Measurements from ENCODE around the gene SLC22A2. TPM values are rescaled to one million over a fixed set of nuclear protein-coding genes. Genes with fewer than 3 reads are reported as not detected.
"Not testable (repeated sequence)": the region's sequence is repeated elsewhere in the genome, so short reads cannot be mapped to it uniquely, and the experiment has no call there.

SLC22A2 gene
- total RNA-seq = not detected

DNA sequence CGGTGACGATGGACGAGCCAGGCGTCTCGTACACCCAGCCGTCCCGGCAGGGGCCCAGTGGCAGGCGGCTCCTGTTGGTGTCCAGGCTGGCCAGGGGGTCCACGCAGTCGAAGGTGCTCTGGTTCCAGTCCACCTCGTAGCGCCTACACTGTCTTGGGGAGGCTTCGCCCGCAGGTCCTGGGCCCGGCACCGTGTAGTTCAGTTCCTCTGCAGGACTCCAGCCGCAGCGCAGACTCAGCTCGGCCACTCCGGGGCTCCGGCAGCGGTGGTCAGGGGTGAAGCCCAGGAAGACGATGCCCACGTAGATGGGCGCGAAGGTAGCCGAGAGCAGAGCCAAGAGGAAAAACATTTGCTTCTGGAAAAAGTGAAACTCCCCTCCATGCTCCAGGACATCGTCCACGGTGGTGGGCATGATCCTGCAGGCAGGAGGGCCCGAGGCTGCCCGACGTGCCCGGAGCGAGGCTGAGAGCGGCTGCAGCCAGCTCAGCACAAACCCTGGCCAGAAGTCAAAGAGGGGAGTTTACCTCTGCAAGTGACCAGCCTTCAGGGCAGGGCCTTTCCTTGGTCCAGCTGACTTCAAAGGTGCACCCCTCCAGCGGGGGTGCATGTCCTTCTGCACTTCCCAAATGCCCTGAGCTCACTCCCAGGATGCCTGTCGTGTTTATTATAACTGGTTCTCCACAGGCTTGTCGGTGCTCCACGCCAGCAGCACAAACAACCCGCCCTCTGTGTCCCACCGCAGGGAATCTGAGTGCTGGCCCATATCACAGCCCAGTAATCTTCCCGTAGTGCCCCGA, at the start of gene SLC22A2:
Gene SLC22A2 (minus strand): TSS at position 476 of the 797 bp plus-strand sequence. CDS start 64 bp downstream, at position 412.
- no peaks in the 10 kb centered on the region for H3K4me1 ChIP-seq
- TF ChIP-seq, protein P1, sequence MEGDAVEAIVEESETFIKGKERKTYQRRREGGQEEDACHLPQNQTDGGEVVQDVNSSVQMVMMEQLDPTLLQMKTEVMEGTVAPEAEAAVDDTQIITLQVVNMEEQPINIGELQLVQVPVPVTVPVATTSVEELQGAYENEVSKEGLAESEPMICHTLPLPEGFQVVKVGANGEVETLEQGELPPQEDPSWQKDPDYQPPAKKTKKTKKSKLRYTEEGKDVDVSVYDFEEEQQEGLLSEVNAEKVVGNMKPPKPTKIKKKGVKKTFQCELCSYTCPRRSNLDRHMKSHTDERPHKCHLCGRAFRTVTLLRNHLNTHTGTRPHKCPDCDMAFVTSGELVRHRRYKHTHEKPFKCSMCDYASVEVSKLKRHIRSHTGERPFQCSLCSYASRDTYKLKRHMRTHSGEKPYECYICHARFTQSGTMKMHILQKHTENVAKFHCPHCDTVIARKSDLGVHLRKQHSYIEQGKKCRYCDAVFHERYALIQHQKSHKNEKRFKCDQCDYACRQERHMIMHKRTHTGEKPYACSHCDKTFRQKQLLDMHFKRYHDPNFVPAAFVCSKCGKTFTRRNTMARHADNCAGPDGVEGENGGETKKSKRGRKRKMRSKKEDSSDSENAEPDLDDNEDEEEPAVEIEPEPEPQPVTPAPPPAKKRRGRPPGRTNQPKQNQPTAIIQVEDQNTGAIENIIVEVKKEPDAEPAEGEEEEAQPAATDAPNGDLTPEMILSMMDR (IDR thresholded peaks at IDR 0.05) = no peak
- H3K9me3 ChIP-seq = no peaks in the 10 kb centered on the region
- no peaks in the 10 kb centered on the region for H3K27me3 ChIP-seq
- no peak for DNase-seq (ENCODE audit: low spot score)
- no peaks in the 10 kb centered on the region for H3K36me3 ChIP-seq
- H3K27ac ChIP-seq = no peak within 1 kb of the TSS
- H3K4me3 ChIP-seq = no peak within 1 kb of the TSS

DNA sequence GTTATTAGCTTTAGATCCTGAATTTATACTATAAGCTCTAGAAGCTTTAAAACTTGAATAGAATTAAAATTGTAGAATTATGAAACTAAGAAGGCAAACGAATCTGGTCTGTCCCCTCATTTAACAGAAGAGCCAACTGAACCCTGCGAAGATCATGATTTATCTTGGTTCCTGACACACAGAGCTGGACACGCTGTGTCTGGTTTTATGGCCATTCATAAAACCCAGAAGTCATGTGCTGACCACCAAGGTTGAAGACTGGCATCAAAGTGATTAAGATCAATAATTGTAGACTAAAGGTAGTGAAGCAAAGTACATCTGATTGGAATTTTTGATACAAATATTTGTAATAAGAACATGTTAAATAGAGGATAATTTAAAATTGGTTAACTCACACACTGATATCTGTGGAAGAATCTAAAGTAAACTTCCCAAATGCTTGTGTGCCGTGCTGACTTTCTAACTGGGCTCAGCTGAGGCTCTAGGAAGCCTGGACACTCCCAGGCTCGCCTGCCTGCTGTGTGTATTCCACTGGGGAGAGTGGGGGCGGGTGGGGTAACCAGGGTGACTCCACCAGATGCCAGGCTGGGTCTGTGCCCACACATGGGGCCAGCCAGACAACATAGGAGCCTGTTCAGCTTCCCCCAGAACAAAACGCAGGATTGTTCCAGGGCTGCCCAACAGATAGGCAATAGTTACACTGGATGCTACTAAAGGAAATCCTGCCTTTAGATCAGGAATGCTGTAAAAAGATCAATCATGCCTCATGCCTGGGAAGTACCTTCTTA, 47.5 kb upstream of the SLC22A2 start:
- Histone ChIP-seq H3K4me3 (no peak overlapping the region), H3K9me3 (peaks cover 0 to 16% of the 10 kb centered on the region in 2 donors), H3K27me3 (no peaks in the 10 kb centered on the region), H3K4me1 (no peaks in the 10 kb centered on the region), H3K36me3 (no peaks in the 10 kb centered on the region), H3K27ac (no peak overlapping the region)
- TF ChIP-seq, protein P1 (IDR thresholded peaks at IDR 0.05) = no peak
- no peak for DNase-seq (ENCODE audit: low spot score)

DNA sequence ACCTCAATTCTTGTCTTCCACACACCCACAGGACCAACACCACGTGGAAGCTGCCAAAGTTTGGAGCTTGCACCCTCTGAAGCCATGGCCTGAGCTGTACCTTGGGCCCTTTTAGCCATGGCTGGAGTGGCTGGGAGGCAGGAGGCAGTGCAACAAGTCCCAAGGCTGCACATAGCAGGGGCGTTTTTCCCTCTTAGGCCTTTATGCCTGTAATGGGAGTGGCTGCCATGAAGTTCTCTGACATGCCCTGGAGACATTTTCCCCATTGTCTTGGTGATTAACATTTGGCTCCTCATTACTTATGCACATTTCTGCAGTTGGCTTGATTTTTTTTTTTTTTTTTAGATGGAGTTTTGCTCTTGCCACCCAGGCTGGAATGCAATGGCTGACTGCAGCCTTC, 45.2 kb upstream of the SLC22A2 start:
- TF ChIP-seq, protein P1 (IDR thresholded peaks at IDR 0.05) = no peak
- H3K4me3 ChIP-seq = no peak overlapping the region
- DNase-seq (ENCODE audit: low spot score) = no peak
- no peaks in the 10 kb centered on the region for H3K27me3 ChIP-seq
- no peak overlapping the region for H3K27ac ChIP-seq
- no peaks in the 10 kb centered on the region for H3K4me1 ChIP-seq
- no peaks in the 10 kb centered on the region for H3K9me3 ChIP-seq
- H3K36me3 ChIP-seq = no peaks in the 10 kb centered on the region

DNA sequence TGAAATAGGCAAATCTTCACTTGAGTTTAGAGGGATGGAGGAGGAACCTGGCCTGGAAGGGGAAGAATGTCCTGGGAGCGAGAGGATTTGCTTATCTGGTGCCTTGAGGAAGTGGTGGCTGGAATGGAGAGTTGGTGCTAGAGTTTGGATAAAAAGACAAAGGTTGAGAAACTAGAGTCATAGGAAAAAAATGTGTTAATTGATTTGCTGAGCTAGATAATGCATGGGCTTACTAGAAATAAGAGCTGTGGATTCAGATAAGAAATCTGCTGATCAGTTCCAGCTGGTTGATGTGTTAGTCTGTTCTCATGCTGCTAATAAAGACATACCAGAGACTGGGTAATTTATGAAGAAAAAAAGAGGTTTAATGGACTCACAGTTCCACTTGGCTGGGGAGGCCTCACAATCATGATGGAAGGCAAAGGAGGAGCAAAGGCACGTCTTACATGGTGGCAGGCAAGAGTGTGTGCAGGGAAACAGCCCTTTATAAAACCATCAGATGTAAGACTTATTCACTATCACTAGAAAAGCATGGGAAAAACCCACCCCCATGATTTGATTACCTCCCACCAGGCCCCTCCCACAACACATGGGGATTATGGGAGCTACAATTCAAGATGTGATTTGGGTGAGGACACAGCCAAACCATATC, 43.9 kb upstream of the SLC22A2 start:
- H3K4me1 ChIP-seq = not testable (repeated sequence)

DNA sequence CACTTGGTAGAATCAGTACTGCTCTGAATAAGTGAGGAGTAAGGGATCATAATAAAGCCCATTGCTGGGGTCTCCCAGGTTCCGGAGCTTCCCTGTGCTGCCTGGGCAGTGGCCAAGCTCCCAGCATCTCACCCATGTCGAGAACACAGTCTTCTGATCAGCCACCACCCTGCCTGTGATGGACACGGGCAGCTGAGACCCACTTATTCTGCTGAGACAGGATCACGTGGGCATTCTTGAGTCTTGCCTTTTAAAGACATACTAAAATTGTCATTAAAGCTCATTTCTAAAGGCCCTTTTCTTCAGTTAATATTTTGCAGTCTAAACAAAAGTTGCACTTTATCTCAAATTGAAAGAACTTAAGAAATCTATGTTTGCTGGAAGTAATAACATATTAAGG, 42.7 kb upstream of the SLC22A2 start:
- Histone ChIP-seq H3K9me3 (no peaks in the 10 kb centered on the region), H3K4me3 (no peak overlapping the region), H3K27ac (no peak overlapping the region), H3K4me1 (no peaks in the 10 kb centered on the region), H3K27me3 (no peaks in the 10 kb centered on the region), H3K36me3 (no peaks in the 10 kb centered on the region)
- no peak for DNase-seq (ENCODE audit: low spot score)
- TF ChIP-seq, protein P1 (IDR thresholded peaks at IDR 0.05) = no peak

More for the DNA sequence above, 43.9 kb upstream of the SLC22A2 start:
- H3K36me3 ChIP-seq; H3K4me3 ChIP-seq; DNase-seq (ENCODE audit: low spot score); H3K27ac ChIP-seq; H3K27me3 ChIP-seq; H3K9me3 ChIP-seq: not testable (repeated sequence)

Data from right atrium auricular region (tissue), 2 donors.